H1 (cell line): ENCODE results near the gene MYO1F. TPM values are rescaled to one million over a fixed set of nuclear protein-coding genes. Genes with fewer than 3 reads are reported as not detected.
A peak's percentile ranks its signal among the peaks of the same experiment; 100 is the strongest.

ENCODE experiments used
- CTCF ChIA-PET: fragments of 300-600 bp; sonication (Branson Sonifier 250); formaldehyde crosslinking; loops from one replicate; lab custom pipeline; 2021; ENCODE audit not compliant: partially characterized antibody; lab: Charles Lee
- POLR2A ChIA-PET: fragments of 300-600 bp; sonication (Branson Sonifier 250); formaldehyde crosslinking; loops from one replicate; lab custom pipeline; 2021; ENCODE audit warnings: inconsistent platforms; ENCODE audit not compliant: partially characterized antibody; lab: Charles Lee
- DNase-seq, 2 experiments: peaks; one replicate each; pipeline versions ENCODE4 v3.0.0 to v3.0.0-alpha.2; 2010 to 2022; ENCODE audit warnings: low spot score in 2 of 2, low read depth in 1 of 2, mixed read lengths in 1 of 2
- FAIRE-seq: peaks from 2 replicates; lab custom pipeline; 2011; peaks lifted over from hg19 to GRCh38; lab: Jason Lieb, UNC
- H2AFZ ChIP-seq: 2 replicates; pipeline ENCODE4 v1.8.1; 2012; ENCODE audit warnings: low read length, inconsistent platforms
- H2AK5ac ChIP-seq: 2 replicates; pipeline ENCODE4 v1.6.1; 2013; ENCODE audit warnings: low read depth, low read length
- H2BK120ac ChIP-seq: replicated peaks from 2 replicates; pipeline ENCODE3; 2013; ENCODE audit warnings: low read depth, low read length, inconsistent platforms
- H2BK12ac ChIP-seq: 2 replicates; pipeline ENCODE4 v1.6.1; 2013; ENCODE audit warnings: low read depth, low read length
- H2BK15ac ChIP-seq: 2 replicates; pipeline ENCODE4 v1.6.1; 2013; ENCODE audit warnings: low read length
- H2BK20ac ChIP-seq: 2 replicates; pipeline ENCODE4 v1.6.1; 2013; ENCODE audit warnings: low read length
- H2BK5ac ChIP-seq: 2 replicates; pipeline ENCODE4 v1.6.1; 2013; ENCODE audit warnings: low read depth, low read length
- H3K14ac ChIP-seq: 2 replicates; pipeline ENCODE4 v1.6.1; 2013; ENCODE audit warnings: inconsistent platforms; ENCODE audit not compliant: insufficient read length
- H3K18ac ChIP-seq: 2 replicates; pipeline ENCODE4 v1.6.1; 2013; ENCODE audit warnings: low read length; ENCODE audit errors: extremely low read depth
- H3K23ac ChIP-seq: 2 replicates; pipeline ENCODE4 v1.6.1; 2013; ENCODE audit warnings: inconsistent platforms; ENCODE audit not compliant: insufficient read length
- H3K23me2 ChIP-seq: 2 replicates; pipeline ENCODE4 v1.6.1; 2013; ENCODE audit warnings: low read depth, low read length
- H3K27ac ChIP-seq: 2 replicates; pipeline ENCODE4 v1.6.1; 2011; ENCODE audit warnings: low read depth, low read length, inconsistent platforms
- H3K27me3 ChIP-seq, 4 experiments: replicated peaks in 1 of 4; 1 replicate in 1 of 4; 2 replicates in 3 of 4; pipeline versions ENCODE4 v1.6.1 to v1.8.1; 2011 to 2013; ENCODE audit warnings: low read length in 3 of 4, mild to moderate bottlenecking in 3 of 4, inconsistent platforms in 2 of 4, mixed read lengths in 2 of 4, moderate library complexity in 1 of 4; ENCODE audit not compliant: control insufficient read depth in 3 of 4, insufficient read depth in 3 of 4; ENCODE audit errors: extremely low read depth in 1 of 4
- H3K36me3 ChIP-seq, 4 experiments: 2 replicates each; pipeline versions ENCODE4 v1.6.1 to v1.8.1; 2011 to 2013; ENCODE audit warnings: mild to moderate bottlenecking in 4 of 4, low read length in 3 of 4, moderate library complexity in 2 of 4, control low read depth in 1 of 4, inconsistent platforms in 1 of 4; ENCODE audit not compliant: insufficient read depth in 4 of 4, control insufficient read depth in 2 of 4
- H3K4ac ChIP-seq: replicated peaks from 2 replicates; pipeline ENCODE3; 2013; ENCODE audit warnings: low read length, low read depth, mixed read lengths, inconsistent platforms; ENCODE audit not compliant: insufficient read length
- H3K4me1 ChIP-seq, 4 experiments: replicated peaks in 1 of 4; 1 replicate in 1 of 4; 2 replicates in 3 of 4; pipeline versions ENCODE4 v1.6.1 to v1.8.1; 2011 to 2013; ENCODE audit warnings: low read length in 3 of 4, inconsistent platforms in 2 of 4, mixed read lengths in 1 of 4; ENCODE audit not compliant: insufficient read depth in 4 of 4, control insufficient read depth in 3 of 4
- H3K4me2 ChIP-seq, 2 experiments: 2 replicates each; pipeline versions ENCODE4 v1.6.1 to v1.8.1; 2011 to 2013; ENCODE audit warnings: low read depth in 2 of 2, low read length in 2 of 2, control low read depth in 1 of 2, inconsistent platforms in 1 of 2, mild to moderate bottlenecking in 1 of 2; ENCODE audit not compliant: insufficient read depth in 1 of 2
- H3K4me3 ChIP-seq, 4 experiments: fragments of 200-600, 300-600 bp in 1 of 4; sonication (generic), shearing (Covaris generic), sonication (Bioruptor Twin) in 1 of 4; 2 replicates each; pipeline versions ENCODE4 v1.5.1 to v1.8.1; 2011 to 2016; ENCODE audit warnings: low read length in 4 of 4, low read depth in 3 of 4, control low read depth in 2 of 4, inconsistent platforms in 2 of 4, mild to moderate bottlenecking in 2 of 4, mixed read lengths in 1 of 4, moderate library complexity in 1 of 4; ENCODE audit not compliant: insufficient read depth in 2 of 4; ENCODE audit errors: extremely low read depth in 1 of 4
- H3K56ac ChIP-seq: replicated peaks from 2 replicates; pipeline ENCODE3; 2013; ENCODE audit warnings: low read depth, mild to moderate bottlenecking, mixed read lengths, low read length, inconsistent platforms; ENCODE audit not compliant: insufficient read length
- H3K79me1 ChIP-seq: 2 replicates; pipeline ENCODE4 v1.6.1; 2013; ENCODE audit warnings: low read depth, low read length, control low read depth
- H3K79me2 ChIP-seq, 2 experiments: 2 replicates each; pipeline versions ENCODE4 v1.6.1 to v1.8.1; 2012 to 2013; ENCODE audit warnings: low read length in 2 of 2, mild to moderate bottlenecking in 2 of 2, inconsistent platforms in 1 of 2; ENCODE audit not compliant: insufficient read depth in 2 of 2, control insufficient read depth in 1 of 2
- H3K9ac ChIP-seq, 4 experiments: replicated peaks in 1 of 4; 1 replicate in 1 of 4; 2 replicates in 3 of 4; pipeline versions ENCODE4 v1.6.1 to v1.8.1; 2011 to 2013; ENCODE audit warnings: low read depth in 3 of 4, low read length in 3 of 4, control low read depth in 2 of 4, mild to moderate bottlenecking in 2 of 4, moderate library complexity in 2 of 4, inconsistent platforms in 1 of 4; ENCODE audit errors: extremely low read depth in 1 of 4
- H3K9me3 ChIP-seq, 2 experiments: 2 replicates each; pipeline versions ENCODE4 v1.6.1 to v1.8.1; 2012 to 2013; ENCODE audit warnings: mild to moderate bottlenecking in 2 of 2, moderate library complexity in 2 of 2, control low read depth in 1 of 2, inconsistent platforms in 1 of 2, low read depth in 1 of 2, low read length in 1 of 2, mixed read lengths in 1 of 2; ENCODE audit not compliant: insufficient read depth in 2 of 2
- H4K20me1 ChIP-seq, 2 experiments: replicated peaks in 1 of 2; 2 replicates each; pipeline versions ENCODE3 to v1.8.1; 2011 to 2013; ENCODE audit warnings: inconsistent platforms in 2 of 2, low read length in 2 of 2, mild to moderate bottlenecking in 1 of 2; ENCODE audit not compliant: insufficient read depth in 2 of 2, control insufficient read depth in 1 of 2
- H4K5ac ChIP-seq: 2 replicates; pipeline ENCODE4 v1.6.1; 2013; ENCODE audit warnings: low read length, low read depth, mixed read lengths, inconsistent platforms; ENCODE audit not compliant: insufficient read length
- H4K8ac ChIP-seq: 2 replicates; pipeline ENCODE4 v1.8.0; 2013; ENCODE audit warnings: mild to moderate bottlenecking, moderate library complexity, low read length, inconsistent platforms; ENCODE audit not compliant: insufficient read depth; ENCODE audit errors: extremely low read depth
- H4K91ac ChIP-seq: replicated peaks from 2 replicates; pipeline ENCODE3; 2013; ENCODE audit warnings: low read length, mixed read lengths, inconsistent platforms; ENCODE audit not compliant: insufficient read length
- BACH1 ChIP-seq: IDR thresholded peaks from 2 replicates; pipeline ENCODE4 v1.6.1; 2012; ENCODE audit warnings: low read length, improper control_type of control experiment
- BRCA1 ChIP-seq: IDR thresholded peaks from 2 replicates; pipeline ENCODE4 v1.6.1; 2012; ENCODE audit warnings: low read depth, low read length, improper control_type of control experiment
- CHD1 ChIP-seq: IDR thresholded peaks from 2 replicates; pipeline ENCODE4 v1.6.1; 2012; ENCODE audit warnings: low read depth, low read length, improper control_type of control experiment
- EGR1 ChIP-seq: IDR thresholded peaks from 2 replicates; pipeline ENCODE4 v1.6.1; 2011; ENCODE audit warnings: low read depth, low read length, borderline replicate concordance
- POU5F1 ChIP-seq: IDR thresholded peaks from 2 replicates; pipeline ENCODE4 v1.6.1; 2011; ENCODE audit warnings: low read depth, mild to moderate bottlenecking, low read length, moderate library complexity
- YY1 ChIP-seq: IDR thresholded peaks from 2 replicates; pipeline ENCODE4 v1.6.1; 2011; ENCODE audit warnings: low read depth, mild to moderate bottlenecking, low read length
- WGBS, 2 experiments: shearing (Covaris generic) in 1 of 2; methylation state at CpG; one replicate each; pipeline versions ENCODE4 v1.1.6 to v1.1.7; 2013 to 2015; ENCODE audit warnings: low lambda C conversion rate in 2 of 2, mixed read lengths in 2 of 2, inconsistent platforms in 1 of 2, low coverage in 1 of 2, missing lambda C conversion rate in 1 of 2; ENCODE audit not compliant: insufficient replicate concordance in 2 of 2, insufficient coverage in 1 of 2, insufficient read length in 1 of 2; ENCODE audit errors: extremely low coverage in 1 of 2, missing lambda C conversion rate in 1 of 2; 5-methylcytosine and 5-hydroxymethylcytosine counted together
- polyA plus RNA-seq, 7 experiments: library from polyadenylated mRNA; depleted of rRNA in 3 of 7; stranded (reverse) in 5 of 7; unstranded in 2 of 7; fragments of >200 nt in 5 of 7; fragments of 200-250 nt in 2 of 7; gene quantifications; 1 replicate in 5 of 7; 2 replicates in 1 of 7; 4 replicates in 1 of 7; pipeline versions ENCODE4 v1.2.1 to v1.2.3, GENCODE V29; 2011 to 2013; ENCODE audit warnings: missing spikeins in 2 of 7, mixed read lengths in 2 of 7
- total RNA-seq: library from RNA; stranded (reverse); fragmentation: NEBNext Ultra II Directional; extraction: Animal tissue kit (Norgen Biotek cat#: 25700); gene quantifications from 2 replicates; pipeline ENCODE4 v1.2.1, GENCODE V29; 2021

The MYO1F gene
- total and polyA plus RNA-seq, 2 of the 8 experiments (the other 6 are each of a cell fraction or from before 2014, with no cell fraction given), result 1.4 to 4.6 TPM

DNA sequence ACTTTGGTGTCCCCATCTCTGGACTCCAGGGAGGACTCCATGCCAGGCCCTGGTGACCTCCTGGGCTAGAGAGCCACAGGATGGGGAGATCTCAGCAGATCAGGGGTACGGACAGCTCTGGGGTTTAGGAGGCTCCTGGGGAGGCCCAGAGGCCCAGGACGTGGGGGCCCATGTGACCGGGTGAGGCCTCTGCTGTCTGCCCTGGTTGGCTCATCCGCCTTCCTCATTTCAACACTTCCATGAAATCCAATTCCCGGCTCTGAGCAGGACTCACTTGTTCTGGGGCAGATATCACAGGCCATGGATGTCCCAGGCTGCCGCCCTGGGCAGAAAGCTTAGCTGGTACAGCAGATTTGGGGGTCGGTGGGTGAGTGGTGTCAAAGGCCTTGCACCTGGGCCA, 73.7 kb downstream of the MYO1F start:
- Histone ChIP-seq H3K4me2 (no peak overlapping the region), H2BK20ac (no peak overlapping the region), H4K20me1 (no peaks in the 10 kb centered on the region), H4K91ac (no peak overlapping the region), H4K8ac (no peak overlapping the region), H2BK120ac (no peak overlapping the region), H3K4ac (no peak overlapping the region), H2AFZ (no peak overlapping the region), H3K23me2 (peaks cover 7% of the 10 kb centered on the region; the same call in 1 of the 2 replicates), H3K27me3 (no peaks in the 10 kb centered on the region), H3K9ac (no peak overlapping the region), H3K18ac (no peak overlapping the region), H2BK5ac (no peak overlapping the region), H4K5ac (no peak overlapping the region), H3K14ac (no peak overlapping the region), H3K79me2 (no peaks in the 10 kb centered on the region), H3K79me1 (no peaks in the 10 kb centered on the region; the same call in 1 of the 2 replicates), H3K9me3 (no peaks in the 10 kb centered on the region), H2BK15ac (no peak overlapping the region), H3K23ac (no peak overlapping the region), H3K36me3 (no peaks in the 10 kb centered on the region), H3K4me1 (peaks cover 0 to 9% (median 5%) of the 10 kb centered on the region in 4 experiments; a peak in 5 of 7 replicates), H3K56ac (no peak overlapping the region), H2BK12ac (no peak overlapping the region), H3K4me3 (no peak overlapping the region), H3K27ac (no peak overlapping the region), H2AK5ac (0 out of 2 replicates have a peak overlapping the region, but pooled peaks have one; percentile 24)
- ChIA-PET CTCF (interaction anchor here (0.7 to 4.3 kb wide), 3 partner anchors 76 to 713 kb away, joined by 3 to 30 read pairs (median 3); partner anchors contain the start of gene MYO1F), POLR2A (interaction anchor here (1.1 to 3.8 kb wide), 2 partner anchors 10 to 59 kb away, joined by 3 to 21 read pairs; partner anchors contain the start of genes HNRNPM and ZNF414)
- DNase-seq (no peak), FAIRE-seq (no peak)
- 96% methylated on average over 7 of the region's 7 CpGs; no CpG with 5 or more reads in 1 of the 2 experiments for WGBS, 2 experiments
- TF ChIP-seq EGR1, result no peak
- TF ChIP-seq YY1, result no peak
- no peak for TF ChIP-seq POU5F1
- no peak for TF ChIP-seq CHD1
- TF ChIP-seq BACH1, result no peak
- TF ChIP-seq BRCA1, result no peak
